ENCODE data around the gene GULP1.

DNA sequence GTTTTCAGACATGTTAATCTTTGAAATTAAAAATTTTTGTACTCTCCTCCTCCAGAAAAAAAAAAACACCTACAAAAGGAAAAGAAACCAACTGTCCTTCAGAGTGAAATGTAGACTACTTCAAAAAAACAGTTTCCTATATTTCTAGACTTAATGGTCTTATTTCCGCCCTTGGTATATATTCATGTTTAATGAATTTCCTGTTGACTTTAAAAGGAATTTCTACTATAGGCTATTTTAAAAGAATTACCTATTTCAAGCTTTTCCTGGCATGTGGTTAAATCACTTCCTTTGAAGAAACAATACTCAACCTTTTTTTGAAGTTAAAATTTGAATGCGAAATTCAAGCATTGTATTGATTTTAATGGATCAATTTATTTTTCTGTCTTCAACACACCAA lies 29.2 kb downstream of the GULP1 start:
- TF ChIP-seq, protein P1, sequence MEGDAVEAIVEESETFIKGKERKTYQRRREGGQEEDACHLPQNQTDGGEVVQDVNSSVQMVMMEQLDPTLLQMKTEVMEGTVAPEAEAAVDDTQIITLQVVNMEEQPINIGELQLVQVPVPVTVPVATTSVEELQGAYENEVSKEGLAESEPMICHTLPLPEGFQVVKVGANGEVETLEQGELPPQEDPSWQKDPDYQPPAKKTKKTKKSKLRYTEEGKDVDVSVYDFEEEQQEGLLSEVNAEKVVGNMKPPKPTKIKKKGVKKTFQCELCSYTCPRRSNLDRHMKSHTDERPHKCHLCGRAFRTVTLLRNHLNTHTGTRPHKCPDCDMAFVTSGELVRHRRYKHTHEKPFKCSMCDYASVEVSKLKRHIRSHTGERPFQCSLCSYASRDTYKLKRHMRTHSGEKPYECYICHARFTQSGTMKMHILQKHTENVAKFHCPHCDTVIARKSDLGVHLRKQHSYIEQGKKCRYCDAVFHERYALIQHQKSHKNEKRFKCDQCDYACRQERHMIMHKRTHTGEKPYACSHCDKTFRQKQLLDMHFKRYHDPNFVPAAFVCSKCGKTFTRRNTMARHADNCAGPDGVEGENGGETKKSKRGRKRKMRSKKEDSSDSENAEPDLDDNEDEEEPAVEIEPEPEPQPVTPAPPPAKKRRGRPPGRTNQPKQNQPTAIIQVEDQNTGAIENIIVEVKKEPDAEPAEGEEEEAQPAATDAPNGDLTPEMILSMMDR (IDR thresholded peaks at IDR 0.05): no peak
- no peak for TF ChIP-seq POLR2A (IDR thresholded peaks at IDR 0.05)
